Bronchial epithelial cell (primary cell): Measurements from ENCODE around the gene CEP128. TPM values are rescaled to one million over a fixed set of nuclear protein-coding genes. Genes with fewer than 3 reads are reported as not detected.
A peak's percentile ranks its signal among the peaks of the same experiment; 100 is the strongest.

Source experiments
- DNase-seq: peaks from one replicate; pipeline ENCODE4 v3.0.0-alpha.2; 2010; ENCODE audit warnings: low read depth
- FAIRE-seq: peaks from 2 replicates; lab custom pipeline; 2011; peaks lifted over from hg19 to GRCh38; lab: Jason Lieb, UNC
- H3K27me3 ChIP-seq: 2 replicates; pipeline ENCODE4 v1.5.1; 2011; ENCODE audit warnings: low read length; ENCODE audit not compliant: control insufficient read depth, insufficient read depth
- H3K36me3 ChIP-seq: 2 replicates; pipeline ENCODE4 v1.5.1; 2011; ENCODE audit warnings: low read length; ENCODE audit not compliant: control insufficient read depth, insufficient read depth
- H3K4me3 ChIP-seq: 2 replicates; pipeline ENCODE4 v1.5.1; 2011; ENCODE audit warnings: mild to moderate bottlenecking, low read depth, low read length, control low read depth
- CTCF ChIP-seq: IDR thresholded peaks from 2 replicates; pipeline ENCODE4 v1.5.1; 2011; ENCODE audit warnings: mild to moderate bottlenecking, moderate library complexity, low read length, control low read depth, inconsistent platforms; ENCODE audit not compliant: insufficient read depth, severe bottlenecking
- total RNA-seq: library from RNA; depleted of rRNA; stranded (reverse); fragments of >200 nt; gene quantifications from 2 replicates; pipeline ENCODE4 v1.2.1, GENCODE V29; 2014

The CEP128 gene
- total RNA-seq, 1 donor from 2014 or later = 6.6 TPM

- Histone ChIP-seq H3K27me3 (no peaks in the 10 kb centered on the region), H3K36me3 (no peaks in the 10 kb centered on the region), H3K4me3 (no peak overlapping the region)
- DNase-seq = no peak
- FAIRE-seq = no peak
- no peak for TF ChIP-seq CTCF
Observed at GRCh38 chr14:80798878-80799277, 142.7 kb downstream of the CEP128 start.

GRCh38 chr14:80798211-80798610 is 143.3 kb downstream of the CEP128 start:
- no peaks in the 10 kb centered on the region for H3K36me3 ChIP-seq
- no peaks in the 10 kb centered on the region for H3K27me3 ChIP-seq
- DNase-seq (no peak), FAIRE-seq (no peak)
- no peak overlapping the region for H3K4me3 ChIP-seq
- no peak for TF ChIP-seq CTCF

GRCh38 chr14:80792771-80793170 is 148.8 kb downstream of the CEP128 start:
- no peak for FAIRE-seq
- Histone ChIP-seq H3K36me3 (no peaks in the 10 kb centered on the region), H3K4me3 (no peak overlapping the region), H3K27me3 (no peaks in the 10 kb centered on the region)
- no peak for DNase-seq
- no peak for TF ChIP-seq CTCF

GRCh38 chr14:80787876-80788275 is 153.7 kb downstream of the CEP128 start:
- Histone ChIP-seq H3K4me3 (no peak overlapping the region), H3K36me3 (no peaks in the 10 kb centered on the region), H3K27me3 (no peaks in the 10 kb centered on the region)
- peak; percentile 48 for DNase-seq
- no peak for FAIRE-seq
- TF ChIP-seq CTCF = no peak

GRCh38 chr14:80784820-80785219 is 156.7 kb downstream of the CEP128 start:
- no peak overlapping the region for H3K4me3 ChIP-seq
- DNase-seq (no peak), FAIRE-seq (no peak)
- TF ChIP-seq CTCF = no peak
- no peaks in the 10 kb centered on the region for H3K27me3 ChIP-seq
- H3K36me3 ChIP-seq = no peaks in the 10 kb centered on the region

GRCh38 chr14:80781972-80782367 is 159.6 kb downstream of the CEP128 start:
- Histone ChIP-seq H3K4me3 (no peak overlapping the region), H3K27me3 (no peaks in the 10 kb centered on the region), H3K36me3 (no peaks in the 10 kb centered on the region)
- TF ChIP-seq CTCF = no peak
- DNase-seq = peak; percentile 23
- no peak for FAIRE-seq
